Muscle layer of colon (tissue), 2 donors: ENCODE results near the gene TMEM178A.
"Not testable (repeated sequence)": the region's sequence is repeated elsewhere in the genome, so short reads cannot be mapped to it uniquely, and the experiment has no call there.

Experiments
- H3K27ac ChIP-seq: one replicate; pipeline ENCODE4 v1.7.0; 2013; ENCODE audit warnings: low read depth, mild to moderate bottlenecking, low read length, moderate library complexity
- H3K27me3 ChIP-seq, 2 donors: one replicate each; pipeline ENCODE4 v1.7.0; 2013; ENCODE audit warnings: low read length in 2 of 2, mild to moderate bottlenecking in 2 of 2; ENCODE audit not compliant: insufficient read depth in 2 of 2, control insufficient read depth in 1 of 2
- H3K36me3 ChIP-seq: one replicate; pipeline ENCODE4 v1.7.0; 2013; ENCODE audit warnings: mild to moderate bottlenecking, low read length; ENCODE audit not compliant: insufficient read depth
- H3K4me1 ChIP-seq: one replicate; pipeline ENCODE4 v1.7.0; 2013; ENCODE audit warnings: mild to moderate bottlenecking, low read length; ENCODE audit not compliant: insufficient read depth
- H3K4me3 ChIP-seq, 2 donors: one replicate each; pipeline ENCODE4 v1.7.0; 2013; ENCODE audit warnings: low read length in 2 of 2, low read depth in 1 of 2, mild to moderate bottlenecking in 1 of 2, moderate library complexity in 1 of 2
- H3K9ac ChIP-seq: one replicate; pipeline ENCODE4 v1.7.0; 2013; ENCODE audit warnings: low read length
- H3K9me3 ChIP-seq: one replicate; pipeline ENCODE4 v1.7.0; 2013; ENCODE audit warnings: mild to moderate bottlenecking, low read length
- donor health status: abdominal sarcoma.
- donor health status: Adenocarcinoma of cecum.

The TMEM178A gene

GRCh38 chr2:39719317-39719716, 53.6 kb downstream of the TMEM178A start:
- H3K9me3 ChIP-seq, result no peaks in the 10 kb centered on the region
- H3K4me3 ChIP-seq, result no peak overlapping the region
- no peak overlapping the region for H3K27ac ChIP-seq
- H3K4me1 ChIP-seq, result no peaks in the 10 kb centered on the region
- H3K36me3 ChIP-seq, result no peaks in the 10 kb centered on the region
- no peak overlapping the region for H3K9ac ChIP-seq
- H3K27me3 ChIP-seq, result no peaks in the 10 kb centered on the region

GRCh38 chr2:39720970-39721369, 55.3 kb downstream of the TMEM178A start:
- H3K27me3 ChIP-seq, result no peaks in the 10 kb centered on the region
- no peak overlapping the region for H3K27ac ChIP-seq
- H3K4me3 ChIP-seq, result no peak overlapping the region
- H3K36me3 ChIP-seq, result no peaks in the 10 kb centered on the region
- no peaks in the 10 kb centered on the region for H3K4me1 ChIP-seq
- H3K9ac ChIP-seq, result no peak overlapping the region
- H3K9me3 ChIP-seq, result no peaks in the 10 kb centered on the region

- H3K27me3 ChIP-seq, result no peaks in the 10 kb centered on the region
- H3K9ac ChIP-seq, result no peak overlapping the region
- no peak overlapping the region for H3K4me3 ChIP-seq
- H3K4me1 ChIP-seq, result no peaks in the 10 kb centered on the region
- no peaks in the 10 kb centered on the region for H3K36me3 ChIP-seq
- no peaks in the 10 kb centered on the region for H3K9me3 ChIP-seq
- H3K27ac ChIP-seq, result no peak overlapping the region
These were observed 57.8 kb downstream of the TMEM178A start for GRCh38 chr2:39723497-39723896.

- Histone ChIP-seq H3K4me3 (no peak overlapping the region), H3K9ac (no peak overlapping the region), H3K27ac (no peak overlapping the region)
These were observed 58.5 kb downstream of the TMEM178A start for GRCh38 chr2:39723946-39724827.

GRCh38 chr2:39724828-39725144, 59.1 kb downstream of the TMEM178A start:
- Histone ChIP-seq H3K4me1 (no peaks in the 10 kb centered on the region), H3K27ac (no peak overlapping the region), H3K9me3 (no peaks in the 10 kb centered on the region), H3K9ac (no peak overlapping the region), H3K4me3 (no peak overlapping the region), H3K36me3 (no peaks in the 10 kb centered on the region), H3K27me3 (no peaks in the 10 kb centered on the region)

More at GRCh38 chr2:39723946-39724827, 58.5 kb downstream of the TMEM178A start:
- H3K27me3 ChIP-seq, result no peaks in the 10 kb centered on the region
- no peaks in the 10 kb centered on the region for H3K36me3 ChIP-seq
- H3K9me3 ChIP-seq, result no peaks in the 10 kb centered on the region
- H3K4me1 ChIP-seq, result no peaks in the 10 kb centered on the region

- H3K27ac ChIP-seq, result no peak overlapping the region
- no peak overlapping the region for H3K9ac ChIP-seq
- no peak overlapping the region for H3K4me3 ChIP-seq
- no peaks in the 10 kb centered on the region for H3K4me1 ChIP-seq
- H3K27me3 ChIP-seq, result no peaks in the 10 kb centered on the region
- H3K36me3 ChIP-seq, result peaks cover 2% of the 10 kb centered on the region
- H3K9me3 ChIP-seq, result no peaks in the 10 kb centered on the region
These were observed 59.7 kb downstream of the TMEM178A start for GRCh38 chr2:39725401-39725800.

GRCh38 chr2:39728085-39728484, 62.4 kb downstream of the TMEM178A start:
- not testable (repeated sequence) for H3K9ac ChIP-seq, H3K4me3 ChIP-seq, H3K27me3 ChIP-seq, H3K36me3 ChIP-seq, H3K4me1 ChIP-seq, H3K9me3 ChIP-seq, H3K27ac ChIP-seq

GRCh38 chr2:39728941-39729351, 63.2 kb downstream of the TMEM178A start:
- no peaks in the 10 kb centered on the region for H3K4me1 ChIP-seq
- H3K4me3 ChIP-seq, result no peak overlapping the region
- no peaks in the 10 kb centered on the region for H3K9me3 ChIP-seq
- peaks cover 6% of the 10 kb centered on the region for H3K36me3 ChIP-seq
- no peak overlapping the region for H3K27ac ChIP-seq
- H3K9ac ChIP-seq, result no peak overlapping the region
- no peaks in the 10 kb centered on the region for H3K27me3 ChIP-seq

GRCh38 chr2:39730276-39730675, 64.6 kb downstream of the TMEM178A start:
- no peaks in the 10 kb centered on the region for H3K4me1 ChIP-seq
- H3K9ac ChIP-seq, result no peak overlapping the region
- H3K9me3 ChIP-seq, result no peaks in the 10 kb centered on the region
- no peaks in the 10 kb centered on the region for H3K27me3 ChIP-seq
- H3K36me3 ChIP-seq, result peaks cover 9% of the 10 kb centered on the region
- no peak overlapping the region for H3K4me3 ChIP-seq
- no peak overlapping the region for H3K27ac ChIP-seq

GRCh38 chr2:39730685-39731302, 65.1 kb downstream of the TMEM178A start:
- no peak overlapping the region for H3K4me3 ChIP-seq
- H3K27ac ChIP-seq, result no peak overlapping the region
- no peaks in the 10 kb centered on the region for H3K9me3 ChIP-seq
- no peaks in the 10 kb centered on the region for H3K4me1 ChIP-seq
- H3K36me3 ChIP-seq, result peaks cover 14% of the 10 kb centered on the region
- no peaks in the 10 kb centered on the region for H3K27me3 ChIP-seq
- H3K9ac ChIP-seq, result no peak overlapping the region

- Histone ChIP-seq H3K36me3 (peaks cover 20% of the 10 kb centered on the region), H3K27ac (no peak overlapping the region), H3K4me3 (no peak overlapping the region)
These were observed 65.8 kb downstream of the TMEM178A start for GRCh38 chr2:39731546-39731945.

GRCh38 chr2:39732482-39732881, 66.8 kb downstream of the TMEM178A start:
- Histone ChIP-seq H3K27ac (no peak overlapping the region), H3K36me3 (peaks cover 26% of the 10 kb centered on the region)

More at GRCh38 chr2:39731546-39731945, 65.8 kb downstream of the TMEM178A start:
- no peak overlapping the region for H3K9ac ChIP-seq
- H3K4me1 ChIP-seq, result no peaks in the 10 kb centered on the region
- H3K9me3 ChIP-seq, result no peaks in the 10 kb centered on the region
- no peaks in the 10 kb centered on the region for H3K27me3 ChIP-seq

More at GRCh38 chr2:39732482-39732881, 66.8 kb downstream of the TMEM178A start:
- no peaks in the 10 kb centered on the region for H3K4me1 ChIP-seq
- H3K9ac ChIP-seq, result no peak overlapping the region
- no peaks in the 10 kb centered on the region for H3K27me3 ChIP-seq
- H3K9me3 ChIP-seq, result no peaks in the 10 kb centered on the region
- H3K4me3 ChIP-seq, result no peak overlapping the region
